ENCODE results near the gene MINDY4.

MINDY4 gene

DNA sequence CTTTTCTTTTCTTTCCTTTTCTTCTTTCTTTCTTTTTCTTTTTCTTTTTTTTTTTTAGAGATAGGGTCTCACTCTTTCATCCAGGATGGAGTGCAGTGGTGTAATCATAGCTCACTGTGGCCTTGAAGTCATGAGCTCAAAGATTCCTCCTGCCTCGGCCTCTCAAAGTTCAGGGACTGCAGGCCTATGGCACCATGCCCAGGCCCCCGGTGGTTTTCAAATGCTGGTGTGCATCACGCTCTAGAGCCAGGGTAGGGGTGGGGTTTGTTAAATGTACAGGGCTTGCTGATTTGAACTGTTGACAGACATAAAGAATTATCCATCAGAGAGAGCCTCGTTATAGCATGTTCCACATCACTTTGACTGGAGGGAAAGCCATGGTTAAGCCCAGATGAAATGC, 5.8 kb downstream of the MINDY4 start:
- Histone ChIP-seq H4K12ac (ENCODE audit: low read depth, low read length) (no peak overlapping the region), H3K36me3 (ENCODE audit: control insufficient read depth in 1 of 2, insufficient read depth in 2 of 2, low read length in 2 of 2) (peaks cover 0 to 3% of the 10 kb centered on the region in 2 experiments), H3K9me3 (ENCODE audit: insufficient read depth, low read depth, low read length) (no peaks in the 10 kb centered on the region), H3K4me2 (ENCODE audit: low read length) (no peak overlapping the region), H2AK5ac (ENCODE audit: low read length) (no peak overlapping the region), H3K79me1 (ENCODE audit: low read length) (no peaks in the 10 kb centered on the region), H2BK120ac (ENCODE audit: insufficient read depth, low read length, poor library complexity) (no peak overlapping the region), H2AFZ (ENCODE audit: insufficient read depth, low read length, poor library complexity) (no peak overlapping the region), H2BK12ac (ENCODE audit: low read length) (no peak overlapping the region), H3K4me1 (ENCODE audit: control insufficient read depth in 1 of 2, insufficient read depth in 2 of 2, low read length in 2 of 2) (peaks cover 4% of the 10 kb centered on the region in 2 experiments), H3K23ac (ENCODE audit: low read length) (no peak overlapping the region), H3K4me3 (ENCODE audit: low read depth, low read length) (no peak overlapping the region), H3K9ac (ENCODE audit: low read length) (no peak overlapping the region), H3K4ac (ENCODE audit: low read depth, low read length) (no peak overlapping the region), H3K18ac (ENCODE audit: low read length) (no peak overlapping the region), H4K91ac (ENCODE audit: low read depth, low read length) (no peak overlapping the region), H4K8ac (ENCODE audit: low read depth, low read length) (no peak overlapping the region), H3K27me3 (ENCODE audit: insufficient read depth, low read length) (no peaks in the 10 kb centered on the region), H3K79me2 (ENCODE audit: control insufficient read depth, insufficient read depth, low read length, poor library complexity) (no peaks in the 10 kb centered on the region), H2BK5ac (ENCODE audit: low read depth, low read length, poor library complexity) (no peak overlapping the region), H3K27ac (ENCODE audit: low read depth, low read length) (no peak overlapping the region), H3K14ac (ENCODE audit: low read length) (no peak overlapping the region)
- WGBS (ENCODE audit: extremely low coverage, insufficient coverage, insufficient read length) = no CpG with 5 or more reads among the region's 4 CpGs
- no peak for DNase-seq

DNA sequence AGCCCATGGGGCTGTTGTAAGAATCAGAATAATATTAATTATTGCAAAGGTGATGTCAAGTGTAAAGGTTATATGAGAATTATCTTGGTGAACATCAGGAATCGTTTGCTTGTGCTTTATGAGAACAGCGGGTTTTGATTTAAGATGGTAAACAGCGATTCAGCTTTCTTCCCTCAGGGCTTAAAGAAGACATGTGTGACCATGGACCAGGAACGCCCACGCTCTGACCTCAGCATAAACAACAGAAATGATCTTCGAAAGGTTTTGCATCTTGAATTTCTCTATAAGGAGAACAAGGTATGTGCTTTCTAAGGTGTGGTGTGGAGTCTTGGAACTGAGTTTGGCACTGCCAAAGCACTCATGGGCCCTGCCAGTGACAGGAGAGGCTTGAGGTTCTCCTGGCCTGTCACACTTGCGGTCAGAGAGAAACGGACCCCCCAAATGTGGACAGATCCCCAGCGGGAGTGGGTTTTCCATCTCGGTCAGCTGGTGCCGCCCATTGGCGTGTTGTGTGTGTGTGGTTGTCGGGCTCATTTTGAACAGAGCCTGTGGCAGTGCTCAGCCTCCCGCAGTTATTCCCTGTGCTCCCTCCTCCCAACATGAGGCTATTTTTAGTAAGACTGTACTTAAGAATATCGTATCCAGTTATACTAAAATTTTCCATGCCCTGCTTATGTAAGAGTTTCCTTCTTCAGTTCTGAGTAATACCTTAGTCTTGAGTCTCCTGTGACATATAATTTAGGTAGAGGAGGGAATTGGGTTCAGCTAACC, 7.2 kb downstream of the MINDY4 start:
- H2AFZ ChIP-seq (ENCODE audit: insufficient read depth, low read length, poor library complexity) = no peak overlapping the region
- no peak overlapping the region for H3K4me2 ChIP-seq (ENCODE audit: low read length)
- no peak overlapping the region for H2BK5ac ChIP-seq (ENCODE audit: low read depth, low read length, poor library complexity)
- no peaks in the 10 kb centered on the region for H3K79me1 ChIP-seq (ENCODE audit: low read length)
- no peak for DNase-seq
- no peak overlapping the region for H4K91ac ChIP-seq (ENCODE audit: low read depth, low read length)
- H3K4me1 ChIP-seq (ENCODE audit: control insufficient read depth in 1 of 2, insufficient read depth in 2 of 2, low read length in 2 of 2) = peaks cover 2% of the 10 kb centered on the region in 2 experiments
- no peak overlapping the region for H3K4ac ChIP-seq (ENCODE audit: low read depth, low read length)
- no peak overlapping the region for H3K18ac ChIP-seq (ENCODE audit: low read length)
- H3K79me2 ChIP-seq (ENCODE audit: control insufficient read depth, insufficient read depth, low read length, poor library complexity) = no peaks in the 10 kb centered on the region
- no CpG with 5 or more reads among the region's 15 CpGs for WGBS (ENCODE audit: extremely low coverage, insufficient coverage, insufficient read length)
- peaks cover 0 to 5% of the 10 kb centered on the region in 2 experiments for H3K36me3 ChIP-seq (ENCODE audit: control insufficient read depth in 1 of 2, insufficient read depth in 2 of 2, low read length in 2 of 2)
- H2BK12ac ChIP-seq (ENCODE audit: low read length) = no peak overlapping the region
- H3K27ac ChIP-seq (ENCODE audit: low read depth, low read length) = no peak overlapping the region
- H3K9me3 ChIP-seq (ENCODE audit: insufficient read depth, low read depth, low read length) = no peaks in the 10 kb centered on the region
- H4K8ac ChIP-seq (ENCODE audit: low read depth, low read length) = no peak overlapping the region
- no peak overlapping the region for H3K23ac ChIP-seq (ENCODE audit: low read length)
- no peak overlapping the region for H2AK5ac ChIP-seq (ENCODE audit: low read length)
- H3K14ac ChIP-seq (ENCODE audit: low read length) = no peak overlapping the region
- no peak overlapping the region for H3K9ac ChIP-seq (ENCODE audit: low read length)
- H3K27me3 ChIP-seq (ENCODE audit: insufficient read depth, low read length) = no peaks in the 10 kb centered on the region
- no peak overlapping the region for H3K4me3 ChIP-seq (ENCODE audit: low read depth, low read length)
- H2BK120ac ChIP-seq (ENCODE audit: insufficient read depth, low read length, poor library complexity) = no peak overlapping the region
- H4K12ac ChIP-seq (ENCODE audit: low read depth, low read length) = no peak overlapping the region

DNA sequence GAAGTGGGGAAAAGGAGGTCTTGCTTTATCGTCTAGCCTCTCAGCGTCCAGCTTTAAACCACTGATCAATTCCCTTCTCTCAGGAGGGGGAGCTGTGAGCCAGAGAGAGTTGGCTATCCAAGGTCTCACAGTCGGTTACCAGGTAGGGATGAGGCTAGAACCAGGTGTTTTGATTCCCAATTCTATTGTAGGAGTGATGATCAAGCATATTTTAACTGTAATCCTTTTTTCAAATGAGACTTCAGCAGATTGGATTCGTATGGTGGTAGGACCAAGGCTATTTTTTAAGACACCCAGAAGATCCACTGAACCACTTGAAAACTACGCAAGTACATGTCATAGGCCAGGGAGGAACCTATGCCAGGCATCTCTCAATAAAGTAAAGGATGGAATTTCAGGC, 8.4 kb downstream of the MINDY4 start:
- no peak for DNase-seq
- H2AK5ac ChIP-seq (ENCODE audit: low read length) = no peak overlapping the region
- no CpG with 5 or more reads among the region's 5 CpGs for WGBS (ENCODE audit: extremely low coverage, insufficient coverage, insufficient read length)
- no peak overlapping the region for H4K91ac ChIP-seq (ENCODE audit: low read depth, low read length)
- H4K8ac ChIP-seq (ENCODE audit: low read depth, low read length) = no peak overlapping the region
- no peak overlapping the region for H4K12ac ChIP-seq (ENCODE audit: low read depth, low read length)
- no peak overlapping the region for H3K14ac ChIP-seq (ENCODE audit: low read length)
- H3K18ac ChIP-seq (ENCODE audit: low read length) = no peak overlapping the region
- no peaks in the 10 kb centered on the region for H3K27me3 ChIP-seq (ENCODE audit: insufficient read depth, low read length)
- no peak overlapping the region for H3K4ac ChIP-seq (ENCODE audit: low read depth, low read length)
- H2BK5ac ChIP-seq (ENCODE audit: low read depth, low read length, poor library complexity) = no peak overlapping the region
- no peak overlapping the region for H3K27ac ChIP-seq (ENCODE audit: low read depth, low read length)
- H2AFZ ChIP-seq (ENCODE audit: insufficient read depth, low read length, poor library complexity) = no peak overlapping the region
- H3K4me2 ChIP-seq (ENCODE audit: low read length) = no peak overlapping the region
- no peak overlapping the region for H3K23ac ChIP-seq (ENCODE audit: low read length)
- H3K36me3 ChIP-seq (ENCODE audit: control insufficient read depth in 1 of 2, insufficient read depth in 2 of 2, low read length in 2 of 2) = peaks cover 2 to 6% of the 10 kb centered on the region in 2 experiments
- no peaks in the 10 kb centered on the region for H3K79me1 ChIP-seq (ENCODE audit: low read length)
- H3K4me1 ChIP-seq (ENCODE audit: control insufficient read depth in 1 of 2, insufficient read depth in 2 of 2, low read length in 2 of 2) = peaks cover 2% of the 10 kb centered on the region in 2 experiments
- H3K79me2 ChIP-seq (ENCODE audit: control insufficient read depth, insufficient read depth, low read length, poor library complexity) = no peaks in the 10 kb centered on the region
- H3K4me3 ChIP-seq (ENCODE audit: low read depth, low read length) = no peak overlapping the region
- H2BK12ac ChIP-seq (ENCODE audit: low read length) = no peak overlapping the region
- H3K9ac ChIP-seq (ENCODE audit: low read length) = no peak overlapping the region
- H3K9me3 ChIP-seq (ENCODE audit: insufficient read depth, low read depth, low read length) = no peaks in the 10 kb centered on the region
- H2BK120ac ChIP-seq (ENCODE audit: insufficient read depth, low read length, poor library complexity) = no peak overlapping the region

DNA sequence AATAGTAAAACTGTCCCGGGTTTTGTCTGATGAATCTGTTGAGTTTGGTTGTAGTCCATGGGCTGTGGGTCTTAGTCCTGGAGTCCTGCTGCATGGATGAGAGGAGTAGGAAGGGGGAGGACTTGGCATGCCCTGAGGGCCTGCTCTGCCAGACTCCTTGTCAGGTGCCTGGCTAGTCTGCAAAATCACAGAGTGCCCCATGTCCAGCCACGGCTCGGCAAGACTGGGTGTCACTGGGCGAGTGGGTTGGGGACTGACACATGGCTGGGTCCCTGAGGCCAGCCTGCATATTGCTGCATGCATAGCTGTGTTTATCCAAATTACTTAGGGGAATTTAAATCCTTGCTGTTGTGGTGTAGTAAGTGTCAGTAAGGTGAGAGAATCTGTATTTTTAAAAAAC, 9.7 kb downstream of the MINDY4 start:
- no peak overlapping the region for H3K23ac ChIP-seq (ENCODE audit: low read length)
- no peak overlapping the region for H3K27ac ChIP-seq (ENCODE audit: low read depth, low read length)
- no peak overlapping the region for H3K4ac ChIP-seq (ENCODE audit: low read depth, low read length)
- H3K27me3 ChIP-seq (ENCODE audit: insufficient read depth, low read length) = no peaks in the 10 kb centered on the region
- no peak overlapping the region for H2AFZ ChIP-seq (ENCODE audit: insufficient read depth, low read length, poor library complexity)
- H2BK5ac ChIP-seq (ENCODE audit: low read depth, low read length, poor library complexity) = no peak overlapping the region
- H2AK5ac ChIP-seq (ENCODE audit: low read length) = no peak overlapping the region
- peaks cover 2% of the 10 kb centered on the region in 2 experiments for H3K4me1 ChIP-seq (ENCODE audit: control insufficient read depth in 1 of 2, insufficient read depth in 2 of 2, low read length in 2 of 2)
- DNase-seq = no peak
- no peak overlapping the region for H3K4me3 ChIP-seq (ENCODE audit: low read depth, low read length)
- H4K8ac ChIP-seq (ENCODE audit: low read depth, low read length) = no peak overlapping the region
- H2BK120ac ChIP-seq (ENCODE audit: insufficient read depth, low read length, poor library complexity) = no peak overlapping the region
- H3K79me2 ChIP-seq (ENCODE audit: control insufficient read depth, insufficient read depth, low read length, poor library complexity) = no peaks in the 10 kb centered on the region
- H2BK12ac ChIP-seq (ENCODE audit: low read length) = no peak overlapping the region
- no peak overlapping the region for H3K4me2 ChIP-seq (ENCODE audit: low read length)
- no peak overlapping the region for H3K14ac ChIP-seq (ENCODE audit: low read length)
- no peak overlapping the region for H4K12ac ChIP-seq (ENCODE audit: low read depth, low read length)
- H3K36me3 ChIP-seq (ENCODE audit: control insufficient read depth in 1 of 2, insufficient read depth in 2 of 2, low read length in 2 of 2) = peaks cover 7 to 12% of the 10 kb centered on the region in 2 experiments
- H3K9me3 ChIP-seq (ENCODE audit: insufficient read depth, low read depth, low read length) = no peaks in the 10 kb centered on the region
- no peak overlapping the region for H3K9ac ChIP-seq (ENCODE audit: low read length)
- WGBS (ENCODE audit: extremely low coverage, insufficient coverage, insufficient read length) = no CpG with 5 or more reads among the region's 4 CpGs
- no peak overlapping the region for H4K91ac ChIP-seq (ENCODE audit: low read depth, low read length)
- no peak overlapping the region for H3K18ac ChIP-seq (ENCODE audit: low read length)
- no peaks in the 10 kb centered on the region for H3K79me1 ChIP-seq (ENCODE audit: low read length)
